Stomach smooth muscle (tissue), 2 donors: ENCODE data around the gene CTNND2.
"Not testable (repeated sequence)": the region's sequence is repeated elsewhere in the genome, so short reads cannot be mapped to it uniquely, and the experiment has no call there.

Source experiments
- H3K27ac ChIP-seq: one replicate; pipeline ENCODE4 v1.7.0; 2013; ENCODE audit warnings: mild to moderate bottlenecking, low read length, inconsistent platforms
- H3K27me3 ChIP-seq, 2 donors: one replicate each; pipeline ENCODE4 v1.7.0; 2013; ENCODE audit warnings: low read length in 2 of 2; ENCODE audit not compliant: insufficient read depth in 2 of 2, control insufficient read depth in 1 of 2
- H3K36me3 ChIP-seq, 2 donors: one replicate each; pipeline ENCODE4 v1.7.0; 2013; ENCODE audit warnings: low read length in 2 of 2; ENCODE audit not compliant: control insufficient read depth in 2 of 2, insufficient read depth in 2 of 2
- H3K4me1 ChIP-seq: one replicate; pipeline ENCODE4 v1.7.0; 2013; ENCODE audit warnings: low read length; ENCODE audit not compliant: control insufficient read depth, insufficient read depth
- H3K4me3 ChIP-seq, 2 donors: one replicate each; pipeline ENCODE4 v1.7.0; 2013; ENCODE audit warnings: low read length in 2 of 2
- H3K9ac ChIP-seq, 2 donors: one replicate each; pipeline ENCODE4 v1.7.0; 2013; ENCODE audit warnings: low read length in 2 of 2, mild to moderate bottlenecking in 1 of 2
- H3K9me3 ChIP-seq, 2 donors: one replicate each; pipeline ENCODE4 v1.7.0; 2013; ENCODE audit warnings: low read length in 2 of 2; ENCODE audit not compliant: control insufficient read depth in 2 of 2
- donor health status: healthy.
- donor health status: Pancreatic carcinoma.

CTNND2 gene

DNA sequence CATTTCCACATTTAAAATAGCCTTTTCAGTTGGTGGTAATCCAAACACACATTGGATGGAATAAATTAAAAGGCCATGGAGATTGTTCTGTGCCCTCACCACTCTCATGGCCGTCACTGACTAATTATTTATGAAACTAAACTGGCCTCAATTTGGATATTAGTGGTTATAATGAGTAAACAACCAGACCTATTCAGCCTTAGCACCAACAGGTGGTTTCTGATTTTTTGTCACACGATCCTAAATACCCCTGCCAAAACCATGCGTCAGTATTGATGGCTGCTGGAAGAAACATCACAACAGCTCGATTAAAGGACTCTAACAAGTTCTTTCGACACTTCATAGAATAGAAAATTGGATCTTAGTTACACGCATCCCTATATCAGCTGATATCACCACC, 867.2 kb downstream of the CTNND2 start:
- H3K27me3 ChIP-seq = peaks cover 0 to 3% of the 10 kb centered on the region in 2 donors
- H3K36me3 ChIP-seq = no peaks in the 10 kb centered on the region
- no peak overlapping the region for H3K9ac ChIP-seq
- H3K9me3 ChIP-seq = no peaks in the 10 kb centered on the region
- no peak overlapping the region for H3K27ac ChIP-seq
- H3K4me1 ChIP-seq = no peaks in the 10 kb centered on the region
- no peak overlapping the region for H3K4me3 ChIP-seq

GRCh38 chr5:11030671-11031070, 873.6 kb downstream of the CTNND2 start:
- Histone ChIP-seq H3K27ac (no peak overlapping the region), H3K4me1 (no peaks in the 10 kb centered on the region), H3K4me3 (no peak overlapping the region), H3K36me3 (no peaks in the 10 kb centered on the region), H3K9me3 (peaks cover 4 to 8% of the 10 kb centered on the region in 2 donors), H3K27me3 (no peaks in the 10 kb centered on the region), H3K9ac (no peak overlapping the region)

- no peak overlapping the region for H3K27ac ChIP-seq
- peaks cover 4 to 8% of the 10 kb centered on the region in 2 donors for H3K9me3 ChIP-seq
- H3K27me3 ChIP-seq = no peaks in the 10 kb centered on the region
- no peak overlapping the region for H3K9ac ChIP-seq
- no peaks in the 10 kb centered on the region for H3K36me3 ChIP-seq
- H3K4me3 ChIP-seq = no peak overlapping the region
- no peaks in the 10 kb centered on the region for H3K4me1 ChIP-seq
These were observed 876.6 kb downstream of the CTNND2 start for GRCh38 chr5:11027660-11028059.

DNA sequence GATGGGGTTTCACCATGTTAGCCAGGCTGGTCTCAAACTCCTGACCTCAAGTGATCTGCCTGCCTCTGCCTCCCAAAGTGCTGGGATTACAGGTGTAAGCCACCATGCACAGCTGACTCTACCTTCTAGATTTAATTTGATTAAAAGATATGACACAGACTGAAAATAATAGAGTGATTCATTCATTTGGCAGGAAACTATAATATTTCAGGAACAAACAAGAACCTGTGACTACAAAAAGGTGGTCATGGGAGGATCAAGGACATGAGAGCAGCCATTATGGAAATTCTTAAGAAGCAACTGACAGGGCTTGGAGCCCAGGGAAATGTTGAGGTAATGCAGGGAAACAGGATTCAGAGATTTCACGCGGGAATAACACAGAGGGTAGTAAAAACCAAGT, 877.7 kb downstream of the CTNND2 start:
- no peak overlapping the region for H3K9ac ChIP-seq
- no peak overlapping the region for H3K4me3 ChIP-seq
- no peaks in the 10 kb centered on the region for H3K4me1 ChIP-seq
- peaks cover 0 to 2% of the 10 kb centered on the region in 2 donors for H3K27me3 ChIP-seq
- no peaks in the 10 kb centered on the region for H3K36me3 ChIP-seq
- no peak overlapping the region for H3K27ac ChIP-seq
- H3K9me3 ChIP-seq = peaks cover 4 to 7% of the 10 kb centered on the region in 2 donors

GRCh38 chr5:11023945-11024344, 880.3 kb downstream of the CTNND2 start:
- Histone ChIP-seq H3K9ac (no peak overlapping the region), H3K27me3 (peaks cover 0 to 2% of the 10 kb centered on the region in 2 donors), H3K4me3 (no peak overlapping the region), H3K9me3 (no peaks in the 10 kb centered on the region), H3K27ac (no peak overlapping the region), H3K4me1 (no peaks in the 10 kb centered on the region), H3K36me3 (no peaks in the 10 kb centered on the region)

DNA sequence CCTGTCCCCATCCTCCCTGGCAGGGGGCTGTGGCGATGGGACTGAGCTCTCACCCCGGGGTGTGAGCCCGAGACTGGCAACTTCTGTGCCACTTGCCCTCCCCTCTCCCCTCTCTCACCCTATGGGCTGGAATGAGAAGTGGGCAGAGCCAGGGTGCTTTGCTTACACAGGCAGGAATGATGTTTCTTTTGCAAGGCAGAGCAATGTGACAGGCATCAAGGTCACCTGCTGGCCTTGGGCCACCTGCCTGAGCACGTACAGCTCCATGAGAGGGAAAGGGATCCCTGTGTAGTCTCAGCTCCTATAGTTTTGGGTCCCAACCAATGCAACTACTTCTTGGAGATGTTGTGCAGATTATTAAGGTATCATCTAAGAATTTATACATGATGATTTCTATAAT, 890.5 kb downstream of the CTNND2 start:
- no peaks in the 10 kb centered on the region for H3K4me1 ChIP-seq
- H3K27ac ChIP-seq = no peak overlapping the region
- H3K9me3 ChIP-seq = peaks cover 0 to 4% of the 10 kb centered on the region in 2 donors
- no peak overlapping the region for H3K4me3 ChIP-seq
- H3K9ac ChIP-seq = no peak overlapping the region
- peaks cover 0 to 4% of the 10 kb centered on the region in 2 donors for H3K27me3 ChIP-seq
- no peaks in the 10 kb centered on the region for H3K36me3 ChIP-seq

DNA sequence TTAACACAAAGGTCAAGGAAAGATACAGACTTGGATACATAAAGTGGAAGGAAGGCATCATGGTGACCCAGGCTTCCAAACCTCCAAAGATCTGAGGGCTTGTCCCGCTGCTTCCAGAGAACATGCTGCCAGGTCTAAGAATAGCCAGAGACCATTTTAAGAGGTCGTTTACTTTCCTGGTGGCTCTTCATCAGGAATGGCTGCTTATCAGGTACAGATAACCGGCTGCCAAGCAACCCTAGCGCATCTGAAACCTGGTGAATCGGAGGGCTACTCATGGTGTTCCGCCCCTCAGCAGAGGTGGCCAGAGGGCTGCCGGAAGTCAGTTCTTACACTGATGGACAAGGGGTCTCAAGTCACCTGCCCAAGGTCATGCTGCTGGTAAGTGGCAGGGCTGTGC, 892.0 kb downstream of the CTNND2 start:
- Histone ChIP-seq H3K4me1 (no peaks in the 10 kb centered on the region), H3K36me3 (no peaks in the 10 kb centered on the region), H3K27me3 (peaks cover 0 to 4% of the 10 kb centered on the region in 2 donors), H3K9ac (no peak overlapping the region), H3K4me3 (no peak overlapping the region), H3K27ac (no peak overlapping the region), H3K9me3 (peaks cover 0 to 4% of the 10 kb centered on the region in 2 donors)

GRCh38 chr5:11010429-11011210, 893.6 kb downstream of the CTNND2 start:
- Histone ChIP-seq H3K27me3 (peaks cover 0 to 4% of the 10 kb centered on the region in 2 donors), H3K4me3 (no peak overlapping the region), H3K9ac (no peak overlapping the region), H3K4me1 (no peaks in the 10 kb centered on the region), H3K9me3 (peaks cover 0 to 4% of the 10 kb centered on the region in 2 donors), H3K27ac (no peak overlapping the region), H3K36me3 (no peaks in the 10 kb centered on the region)

DNA sequence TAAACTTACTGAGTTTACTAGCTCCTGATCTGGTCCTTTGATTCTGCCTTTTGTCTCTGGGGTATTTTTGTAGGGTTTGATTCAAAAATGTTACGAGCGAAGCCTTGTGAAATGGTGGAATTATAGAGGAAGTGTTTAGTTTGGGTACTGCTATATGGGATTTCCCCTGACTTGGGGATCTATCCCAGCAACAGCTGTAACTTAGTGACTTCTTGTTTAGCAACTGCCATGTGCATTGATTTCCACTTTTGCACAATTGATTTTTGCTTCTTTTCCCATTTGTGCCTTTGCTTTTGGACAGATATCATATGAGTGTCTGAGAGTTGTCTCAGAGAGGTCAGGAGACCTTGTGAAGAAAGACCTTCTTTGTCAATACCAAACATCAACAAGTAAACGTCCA, 894.7 kb downstream of the CTNND2 start:
- Histone ChIP-seq H3K4me1 (no peaks in the 10 kb centered on the region), H3K27ac (no peak overlapping the region), H3K36me3 (peaks cover 0 to 2% of the 10 kb centered on the region in 2 donors), H3K27me3 (peaks cover 0 to 4% of the 10 kb centered on the region in 2 donors), H3K9me3 (peaks cover 0 to 4% of the 10 kb centered on the region in 2 donors), H3K4me3 (no peak overlapping the region), H3K9ac (no peak overlapping the region)

- Histone ChIP-seq H3K4me3 (no peak overlapping the region), H3K9ac (no peak overlapping the region)
These were observed 896.9 kb downstream of the CTNND2 start for GRCh38 chr5:11007269-11007870.

DNA sequence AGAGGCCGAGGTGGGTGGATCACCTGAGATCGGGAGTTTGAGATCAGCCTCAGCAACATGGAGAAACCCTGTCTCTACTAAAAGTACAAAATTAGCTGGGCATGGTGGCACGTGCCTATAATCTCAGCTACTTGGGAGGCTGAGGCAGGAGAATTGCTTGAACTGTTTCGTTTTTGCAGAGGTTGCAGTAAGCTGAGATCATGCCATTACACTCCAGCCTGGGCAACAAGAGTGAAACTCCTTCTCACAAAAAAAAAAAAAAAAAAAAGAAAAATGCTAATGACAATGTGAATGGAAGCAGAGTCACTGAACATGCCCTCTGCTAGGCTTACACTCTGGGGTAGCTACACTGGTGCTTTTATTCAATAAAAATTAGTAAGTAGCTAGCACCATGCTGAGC, 899.7 kb downstream of the CTNND2 start:
- H3K36me3 ChIP-seq, H3K27ac ChIP-seq, H3K4me3 ChIP-seq, H3K27me3 ChIP-seq, H3K4me1 ChIP-seq, H3K9me3 ChIP-seq, H3K9ac ChIP-seq: not testable (repeated sequence)

More at GRCh38 chr5:11007269-11007870, 896.9 kb downstream of the CTNND2 start:
- H3K27me3 ChIP-seq = peaks cover 0 to 2% of the 10 kb centered on the region in 2 donors
- H3K27ac ChIP-seq = no peak overlapping the region
- peaks cover 0 to 4% of the 10 kb centered on the region in 2 donors for H3K9me3 ChIP-seq
- peaks cover 0 to 2% of the 10 kb centered on the region in 2 donors for H3K36me3 ChIP-seq
- no peaks in the 10 kb centered on the region for H3K4me1 ChIP-seq
